Heart right ventricle (tissue), 16 donors: ENCODE results near the gene EMC8. TPM values are rescaled to one million over a fixed set of nuclear protein-coding genes. Genes with fewer than 3 reads are reported as not detected.

ENCODE experiments used
- ATAC-seq, 8 donors: fragments of 200-7000 bp; cut with Tn5 transposase; one replicate each; pipeline ENCODE4 v1.9.1; 2020; ENCODE audit warnings: mild to moderate bottlenecking in 8 of 8, moderate library complexity in 8 of 8, moderate number of reproducible peaks in 1 of 8
- DNase-seq, 2 donors: peaks; one replicate each; pipeline ENCODE4 v3.0.0-alpha.2; 2020
- H3K27ac ChIP-seq, 10 donors: fragments of 200-600 bp; sonication (generic) in 2 of 10; one replicate each; pipeline versions ENCODE4 v1.5.0 to v1.8.0; 2020 to 2022; ENCODE audit warnings: mild to moderate bottlenecking in 3 of 10
- H3K27me3 ChIP-seq, 7 donors: fragments of 200-600 bp; one replicate each; pipeline ENCODE4 v1.8.0; 2021 to 2022; ENCODE audit warnings: mild to moderate bottlenecking in 2 of 7
- H3K36me3 ChIP-seq, 9 donors: fragments of 200-600 bp; sonication (generic) in 1 of 9; one replicate each; pipeline versions ENCODE4 v1.5.0 to v1.8.0; 2020 to 2022; ENCODE audit warnings: mild to moderate bottlenecking in 2 of 9
- H3K4me1 ChIP-seq, 9 donors: fragments of 200-600 bp; sonication (generic) in 1 of 9; one replicate each; pipeline versions ENCODE4 v1.5.0 to v1.8.0; 2020 to 2022; ENCODE audit warnings: mild to moderate bottlenecking in 4 of 9
- H3K4me3 ChIP-seq, 10 donors: fragments of 200-600 bp; sonication (generic) in 2 of 10; one replicate each; pipeline versions ENCODE4 v1.5.0 to v1.8.0; 2020 to 2022; ENCODE audit warnings: mild to moderate bottlenecking in 7 of 10, moderate library complexity in 2 of 10
- H3K9me3 ChIP-seq, 11 donors: fragments of 200-600 bp in 10 of 11; sonication (generic) in 2 of 11; one replicate each; pipeline versions ENCODE4 v1.5.0 to v1.8.0; 2013 to 2022; ENCODE audit warnings: mild to moderate bottlenecking in 2 of 11, control low read depth in 1 of 11, moderate library complexity in 1 of 11
- CTCF ChIP-seq, 9 donors: fragments of 200-600 bp; sonication (generic) in 2 of 9; IDR thresholded peaks; one replicate each; pipeline versions ENCODE4 v1.5.0 to v1.8.0; 2021 to 2022; ENCODE audit warnings: antibody characterized with exemption in 9 of 9, mild to moderate bottlenecking in 5 of 9, moderate library complexity in 1 of 9
- WGBS, 2 donors: extraction: QIAGEN DNeasy Blood & Tissue Kit; methylation state at CpG; one replicate each; pipeline ENCODE4 v1.1.7; 2013; ENCODE audit warnings: inconsistent platforms in 1 of 2; 5-methylcytosine and 5-hydroxymethylcytosine counted together
- intact Hi-C, 10 donors: fragments of 100-400 bp; cut with DNase I; formaldehyde crosslinking; loops; one replicate each; pipeline versions ENCODE4 v1.11.1 to v1.14.2; 2022
- polyA plus RNA-seq, 2 donors: library from polyadenylated mRNA; stranded (reverse); fragments of 200-250 nt; gene quantifications; one replicate each; pipeline ENCODE4 v1.2.3, GENCODE V29; 2013
- total RNA-seq, 10 donors: library from RNA; stranded (reverse); fragmentation: NEBNext Ultra II Directional in 3 of 10; extraction: Animal tissue kit (Norgen Biotek cat#: 25700) in 3 of 10; gene quantifications; one replicate each; pipeline versions ENCODE4 v1.2.1 to v1.2.4, GENCODE V29; 2021 to 2023
- donor health status: Arrhythmogenic right ventricular cardiomyopathy.
- donor health status: ischemic (EF 13 %, LVEDD 7.1; RV severe dilation, severe dysfunction).
- donor health status: healthy with polysubstance abuse.
- donor health status: DM: no; HTN: yes; CAD: no.
- donor health status: DM: no; HTN: no; CAD: no.
- donor health status: ischemic (EF 25% LVEDD 6.9; RV normal size, moderate dysfunction).
- donor health status: ischemic (EF 25% LVEDD 5.7; RV mildly dilated, moderate dysfunction).
- donor health status: healthy.
- donor health status: DM: yes; HTN: yes; CAD: no.
- donor health status: Ischemic cardiomyopathy.
- donor health status: ischemic (EF 35%, LVEDD 5.7; RV mildly dilated, moderate dysfunction).
- donor health status: nonischemic (EF 11% LVEDD 7.7; RV severe dilation, severe dysfunction).
- donor health status: DM: yes; HTN: yes; CAD: no.
- donor health status: PGD.
- donor health status: ischemic (EF 29% LVEDD 5.4; RV normal size, mild dysfunction).
- donor health status: nonischemic (EF 23%, LVEDD 6.1; RV moderate dilation, normal function).

EMC8 gene
- total and polyA plus RNA-seq, 12 donors: 6.2 to 29.0 (median 25.3) TPM

- WGBS, 2 donors: 95 to 96% methylated on average over 8 of the region's 8 CpGs
These were observed 24.5 kb downstream of the EMC8 start for GRCh38 chr16:85774811-85775210.

DNA sequence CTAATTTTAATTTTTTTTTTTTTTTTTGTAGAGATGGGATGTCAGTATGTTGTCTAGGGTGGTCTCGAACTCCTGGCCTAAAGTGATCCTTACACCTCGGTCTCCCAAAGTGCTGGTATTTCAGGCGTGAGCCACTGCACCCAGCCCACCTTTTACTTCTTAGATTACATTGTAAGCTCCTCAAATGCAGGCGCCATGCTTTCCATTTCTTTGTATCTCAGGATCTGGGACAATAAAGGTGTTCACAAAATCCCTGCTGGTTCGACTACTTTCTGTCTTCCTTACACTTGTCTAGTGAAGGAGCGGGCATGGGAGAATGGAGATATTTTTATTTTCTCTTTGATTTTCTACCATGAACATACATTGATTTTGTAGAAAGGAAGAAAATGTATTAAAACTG is 25.2 kb downstream of the EMC8 start:
- intact Hi-C loops: no loop called here
- DNase-seq: no peak
- WGBS, 2 donors: 81 to 82% methylated on average over 6 of the region's 6 CpGs

More at GRCh38 chr16:85774811-85775210, 24.5 kb downstream of the EMC8 start:
- H3K4me3 ChIP-seq: no peak overlapping the region
- H3K27me3 ChIP-seq: no peaks in the 10 kb centered on the region
- no peaks in the 10 kb centered on the region for H3K9me3 ChIP-seq
- intact Hi-C loops: no loop called here
- H3K27ac ChIP-seq: no peak overlapping the region
- ATAC-seq: no peak
- H3K4me1 ChIP-seq: peaks cover 0 to 11% (median 0%) of the 10 kb centered on the region in 9 donors
- no peak for DNase-seq
- no peak for TF ChIP-seq CTCF (IDR thresholded peaks at IDR 0.05)
- H3K36me3 ChIP-seq: peaks cover 0 to 59% (median 16%) of the 10 kb centered on the region in 9 donors

DNA sequence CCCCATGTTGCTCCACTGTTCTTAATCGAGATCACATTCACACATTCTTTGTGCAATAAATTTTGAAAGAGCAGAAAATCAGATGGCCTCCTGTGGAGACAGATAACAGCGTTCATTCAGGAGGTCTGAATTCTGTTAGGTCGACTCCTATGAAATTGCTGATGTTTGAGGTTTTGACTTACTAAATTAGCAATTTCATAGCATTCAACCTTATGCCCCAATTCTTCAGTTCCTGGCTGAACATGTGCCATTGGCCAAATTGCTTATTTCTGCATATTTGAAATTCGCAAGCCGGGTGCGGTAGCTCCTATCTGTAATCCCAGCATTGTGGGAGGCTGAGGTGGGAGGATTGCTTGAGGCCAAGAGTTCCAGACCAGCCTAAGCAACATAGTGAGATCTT is 26.3 kb downstream of the EMC8 start:
- WGBS, 2 donors: 98% methylated on average over 6 of the region's 6 CpGs
- DNase-seq (no peak), ATAC-seq (no peak)
- Histone ChIP-seq H3K36me3 (peaks cover 0 to 41% (median 2%) of the 10 kb centered on the region in 9 donors), H3K4me1 (no peaks in the 10 kb centered on the region), H3K27me3 (no peaks in the 10 kb centered on the region), H3K27ac (no peak overlapping the region), H3K4me3 (no peak overlapping the region), H3K9me3 (no peaks in the 10 kb centered on the region)
- intact Hi-C loops: no loop called here
- TF ChIP-seq CTCF (IDR thresholded peaks at IDR 0.05): no peak

More for the DNA sequence above, 25.2 kb downstream of the EMC8 start:
- Histone ChIP-seq H3K4me3 (no peak overlapping the region), H3K27ac (no peak overlapping the region), H3K27me3 (no peaks in the 10 kb centered on the region), H3K36me3 (peaks cover 0 to 52% (median 10%) of the 10 kb centered on the region in 9 donors), H3K4me1 (peaks cover 0 to 9% (median 0%) of the 10 kb centered on the region in 9 donors), H3K9me3 (no peaks in the 10 kb centered on the region)
- no peak for ATAC-seq
- no peak for TF ChIP-seq CTCF (IDR thresholded peaks at IDR 0.05)

- ATAC-seq (no peak), DNase-seq (no peak)
- Histone ChIP-seq H3K27ac (no peak overlapping the region), H3K36me3 (peaks cover 0 to 18% (median 0%) of the 10 kb centered on the region in 9 donors), H3K9me3 (no peaks in the 10 kb centered on the region), H3K4me3 (no peak overlapping the region), H3K4me1 (no peaks in the 10 kb centered on the region), H3K27me3 (peaks cover 0 to 3% (median 0%) of the 10 kb centered on the region in 7 donors)
- no peak for TF ChIP-seq CTCF (IDR thresholded peaks at IDR 0.05)
- WGBS, 2 donors: 96 to 98% methylated on average over 6 of the region's 6 CpGs
- intact Hi-C loops: no loop called here
These were observed 28.6 kb downstream of the EMC8 start for GRCh38 chr16:85770741-85771140.
